ENCODE data around the gene CCDC150. TPM values are rescaled to one million over a fixed set of nuclear protein-coding genes. Genes with fewer than 3 reads are reported as not detected.
A peak's percentile ranks its signal among the peaks of the same experiment; 100 is the strongest.

The CCDC150 gene
- total and polyA plus RNA-seq, 4 donors = 0.78 to 6.3 (median 5.1) TPM

DNA sequence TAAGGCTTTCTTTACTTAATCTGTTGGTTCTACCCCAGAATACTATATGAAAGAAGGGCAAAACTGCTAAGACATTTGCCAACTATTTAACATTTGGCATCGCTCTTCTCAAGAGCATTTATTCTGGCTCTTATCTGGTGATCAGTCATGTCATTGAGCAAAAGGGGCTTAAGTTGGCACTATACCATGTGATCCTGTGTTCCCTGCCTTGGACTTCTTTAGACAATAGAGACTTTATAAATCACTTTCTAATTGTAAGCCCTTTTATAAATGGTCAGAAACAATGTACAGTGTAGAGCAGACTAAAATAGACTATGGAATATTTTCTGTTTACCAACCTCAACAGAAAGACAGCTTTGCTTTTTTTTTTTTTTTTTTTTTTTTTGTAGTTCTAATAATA is 107.9 kb downstream of the CCDC150 start:
- WGBS = 94% methylated on average over 1 of the region's 1 CpG
- peaks cover 0 to 2% (median 0%) of the 10 kb centered on the region in 4 donors for H3K36me3 ChIP-seq (ENCODE audit: control insufficient read depth in 4 of 4, insufficient read depth in 3 of 4, low read depth in 1 of 4, low read length in 3 of 4)

DNA sequence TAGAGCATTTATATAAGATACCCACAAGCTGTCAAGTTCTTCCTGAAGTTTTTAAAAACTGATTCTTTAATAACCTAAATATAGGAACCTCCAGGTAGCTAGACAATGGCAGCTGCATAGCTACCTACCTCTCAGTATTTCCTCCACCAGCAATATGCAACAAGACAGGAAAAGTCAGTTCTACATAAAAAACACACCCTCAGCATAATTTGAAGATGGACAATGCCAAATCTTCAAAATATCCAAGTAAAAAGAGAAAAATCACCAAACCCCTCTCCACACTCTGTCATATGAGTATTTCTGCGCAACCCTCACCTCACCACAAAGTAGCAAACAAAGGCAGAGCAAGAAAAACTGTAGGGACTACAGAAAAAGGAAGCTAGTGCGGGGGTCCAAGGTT is 108.6 kb downstream of the CCDC150 start:
- Histone ChIP-seq H3K9me3 (ENCODE audit: control insufficient read depth in 4 of 4, low read length in 3 of 4) (no peaks in the 10 kb centered on the region), H3K27me3 (ENCODE audit: control insufficient read depth in 4 of 4, insufficient read depth in 4 of 4, low read length in 3 of 4) (no peaks in the 10 kb centered on the region), H3K9ac (ENCODE audit: low read depth in 1 of 2, low read length in 2 of 2) (no peak overlapping the region), H3K27ac (ENCODE audit: low read depth in 1 of 2, low read length in 2 of 2) (peak overlapping the region; percentile 56 to 92), H3K36me3 (ENCODE audit: control insufficient read depth in 4 of 4, insufficient read depth in 3 of 4, low read depth in 1 of 4, low read length in 3 of 4) (peaks cover 0 to under 1% (median 0%) of the 10 kb centered on the region in 4 donors), H3K4me1 (ENCODE audit: control insufficient read depth in 4 of 4, insufficient read depth in 4 of 4, low read length in 3 of 4) (peaks cover 0 to 20% (median 5%) of the 10 kb centered on the region in 4 donors), H3K4me3 (ENCODE audit: low read depth in 1 of 3, low read length in 3 of 3) (no peak overlapping the region)
- 90% methylated on average over 2 of the region's 2 CpGs for WGBS
- no peak for TF ChIP-seq HNF4A (conservative IDR thresholded peaks at IDR 0.05)
- TF ChIP-seq FOXA1 (IDR thresholded peaks at IDR 0.05) = no peak
- no peak for TF ChIP-seq SP1 (IDR thresholded peaks at IDR 0.05)
- no peak for TF ChIP-seq EGR1 (IDR thresholded peaks at IDR 0.05; ENCODE audit: low read depth in 2 of 2)
- no peak for DNase-seq (ENCODE audit: low spot score)

More for the DNA sequence above, 107.9 kb downstream of the CCDC150 start:
- Histone ChIP-seq H3K27ac (ENCODE audit: low read depth in 1 of 2, low read length in 2 of 2) (no peak overlapping the region), H3K9ac (ENCODE audit: low read depth in 1 of 2, low read length in 2 of 2) (no peak overlapping the region), H3K4me1 (ENCODE audit: control insufficient read depth in 4 of 4, insufficient read depth in 4 of 4, low read length in 3 of 4) (peaks cover 0 to 20% (median 5%) of the 10 kb centered on the region in 4 donors), H3K27me3 (ENCODE audit: control insufficient read depth in 4 of 4, insufficient read depth in 4 of 4, low read length in 3 of 4) (no peaks in the 10 kb centered on the region), H3K4me3 (ENCODE audit: low read depth in 1 of 3, low read length in 3 of 3) (no peak overlapping the region), H3K9me3 (ENCODE audit: control insufficient read depth in 4 of 4, low read length in 3 of 4) (no peaks in the 10 kb centered on the region)
- DNase-seq (ENCODE audit: low spot score) = no peak
- TF ChIP-seq FOXA2 (IDR thresholded peaks at IDR 0.05) (no peak), FOXA1 (IDR thresholded peaks at IDR 0.05) (no peak), TAF1 (conservative IDR thresholded peaks at IDR 0.05) (no peak), JUND (IDR thresholded peaks at IDR 0.05) (no peak)
- TF ChIP-seq, protein P1, sequence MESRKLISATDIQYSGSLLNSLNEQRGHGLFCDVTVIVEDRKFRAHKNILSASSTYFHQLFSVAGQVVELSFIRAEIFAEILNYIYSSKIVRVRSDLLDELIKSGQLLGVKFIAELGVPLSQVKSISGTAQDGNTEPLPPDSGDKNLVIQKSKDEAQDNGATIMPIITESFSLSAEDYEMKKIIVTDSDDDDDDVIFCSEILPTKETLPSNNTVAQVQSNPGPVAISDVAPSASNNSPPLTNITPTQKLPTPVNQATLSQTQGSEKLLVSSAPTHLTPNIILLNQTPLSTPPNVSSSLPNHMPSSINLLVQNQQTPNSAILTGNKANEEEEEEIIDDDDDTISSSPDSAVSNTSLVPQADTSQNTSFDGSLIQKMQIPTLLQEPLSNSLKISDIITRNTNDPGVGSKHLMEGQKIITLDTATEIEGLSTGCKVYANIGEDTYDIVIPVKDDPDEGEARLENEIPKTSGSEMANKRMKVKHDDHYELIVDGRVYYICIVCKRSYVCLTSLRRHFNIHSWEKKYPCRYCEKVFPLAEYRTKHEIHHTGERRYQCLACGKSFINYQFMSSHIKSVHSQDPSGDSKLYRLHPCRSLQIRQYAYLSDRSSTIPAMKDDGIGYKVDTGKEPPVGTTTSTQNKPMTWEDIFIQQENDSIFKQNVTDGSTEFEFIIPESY (IDR thresholded peaks at IDR 0.05) = no peak
- TF ChIP-seq, protein P2, sequence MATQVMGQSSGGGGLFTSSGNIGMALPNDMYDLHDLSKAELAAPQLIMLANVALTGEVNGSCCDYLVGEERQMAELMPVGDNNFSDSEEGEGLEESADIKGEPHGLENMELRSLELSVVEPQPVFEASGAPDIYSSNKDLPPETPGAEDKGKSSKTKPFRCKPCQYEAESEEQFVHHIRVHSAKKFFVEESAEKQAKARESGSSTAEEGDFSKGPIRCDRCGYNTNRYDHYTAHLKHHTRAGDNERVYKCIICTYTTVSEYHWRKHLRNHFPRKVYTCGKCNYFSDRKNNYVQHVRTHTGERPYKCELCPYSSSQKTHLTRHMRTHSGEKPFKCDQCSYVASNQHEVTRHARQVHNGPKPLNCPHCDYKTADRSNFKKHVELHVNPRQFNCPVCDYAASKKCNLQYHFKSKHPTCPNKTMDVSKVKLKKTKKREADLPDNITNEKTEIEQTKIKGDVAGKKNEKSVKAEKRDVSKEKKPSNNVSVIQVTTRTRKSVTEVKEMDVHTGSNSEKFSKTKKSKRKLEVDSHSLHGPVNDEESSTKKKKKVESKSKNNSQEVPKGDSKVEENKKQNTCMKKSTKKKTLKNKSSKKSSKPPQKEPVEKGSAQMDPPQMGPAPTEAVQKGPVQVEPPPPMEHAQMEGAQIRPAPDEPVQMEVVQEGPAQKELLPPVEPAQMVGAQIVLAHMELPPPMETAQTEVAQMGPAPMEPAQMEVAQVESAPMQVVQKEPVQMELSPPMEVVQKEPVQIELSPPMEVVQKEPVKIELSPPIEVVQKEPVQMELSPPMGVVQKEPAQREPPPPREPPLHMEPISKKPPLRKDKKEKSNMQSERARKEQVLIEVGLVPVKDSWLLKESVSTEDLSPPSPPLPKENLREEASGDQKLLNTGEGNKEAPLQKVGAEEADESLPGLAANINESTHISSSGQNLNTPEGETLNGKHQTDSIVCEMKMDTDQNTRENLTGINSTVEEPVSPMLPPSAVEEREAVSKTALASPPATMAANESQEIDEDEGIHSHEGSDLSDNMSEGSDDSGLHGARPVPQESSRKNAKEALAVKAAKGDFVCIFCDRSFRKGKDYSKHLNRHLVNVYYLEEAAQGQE (IDR thresholded peaks at IDR 0.05) = no peak
- TF ChIP-seq, protein P3, sequence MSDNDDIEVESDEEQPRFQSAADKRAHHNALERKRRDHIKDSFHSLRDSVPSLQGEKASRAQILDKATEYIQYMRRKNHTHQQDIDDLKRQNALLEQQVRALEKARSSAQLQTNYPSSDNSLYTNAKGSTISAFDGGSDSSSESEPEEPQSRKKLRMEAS (IDR thresholded peaks at IDR 0.05) = no peak

DNA sequence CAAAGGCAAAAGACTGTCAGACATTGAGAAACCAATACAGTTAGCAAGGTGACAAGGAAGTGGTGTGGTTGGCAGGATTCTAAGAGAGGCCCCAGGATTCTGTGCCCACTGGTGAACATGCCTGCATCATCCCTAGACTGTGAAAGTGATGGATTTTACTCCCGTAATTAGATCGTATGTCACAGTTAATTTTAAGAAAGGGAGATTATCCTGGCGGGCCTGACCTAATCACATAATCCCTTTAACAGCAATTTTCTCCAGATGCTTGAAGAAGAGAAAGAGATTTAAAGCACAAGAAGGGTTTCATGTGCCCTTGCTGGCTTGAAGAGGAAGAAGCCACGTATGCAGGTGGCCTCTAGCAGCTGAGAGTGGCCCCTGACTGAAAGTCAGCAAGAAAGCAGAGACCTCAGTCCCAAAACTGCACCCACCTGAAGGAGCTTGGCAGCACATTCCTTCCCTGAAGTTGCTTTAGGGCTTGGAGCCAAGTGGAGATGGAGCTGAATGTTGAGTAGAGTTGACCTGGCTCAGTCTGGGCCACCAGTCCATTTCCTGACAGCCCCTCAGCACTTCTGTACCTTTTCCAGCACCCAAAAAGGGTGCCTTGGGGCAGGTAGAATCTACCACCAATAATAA is 110.9 kb downstream of the CCDC150 start:
- Histone ChIP-seq H3K9me3 (ENCODE audit: control insufficient read depth in 4 of 4, low read length in 3 of 4) (no peaks in the 10 kb centered on the region), H3K27ac (ENCODE audit: low read depth in 1 of 2, low read length in 2 of 2) (no peak overlapping the region), H3K4me3 (ENCODE audit: low read depth in 1 of 3, low read length in 3 of 3) (no peak overlapping the region), H3K4me1 (ENCODE audit: control insufficient read depth in 4 of 4, insufficient read depth in 4 of 4, low read length in 3 of 4) (peaks cover 0 to 20% (median 5%) of the 10 kb centered on the region in 4 donors), H3K36me3 (ENCODE audit: control insufficient read depth in 4 of 4, insufficient read depth in 3 of 4, low read depth in 1 of 4, low read length in 3 of 4) (no peaks in the 10 kb centered on the region), H3K27me3 (ENCODE audit: control insufficient read depth in 4 of 4, insufficient read depth in 4 of 4, low read length in 3 of 4) (no peaks in the 10 kb centered on the region), H3K9ac (ENCODE audit: low read depth in 1 of 2, low read length in 2 of 2) (no peak overlapping the region)
- no peak for DNase-seq (ENCODE audit: low spot score)
- TF ChIP-seq, protein P1 (IDR thresholded peaks at IDR 0.05) = no peak
- TF ChIP-seq, protein P4, sequence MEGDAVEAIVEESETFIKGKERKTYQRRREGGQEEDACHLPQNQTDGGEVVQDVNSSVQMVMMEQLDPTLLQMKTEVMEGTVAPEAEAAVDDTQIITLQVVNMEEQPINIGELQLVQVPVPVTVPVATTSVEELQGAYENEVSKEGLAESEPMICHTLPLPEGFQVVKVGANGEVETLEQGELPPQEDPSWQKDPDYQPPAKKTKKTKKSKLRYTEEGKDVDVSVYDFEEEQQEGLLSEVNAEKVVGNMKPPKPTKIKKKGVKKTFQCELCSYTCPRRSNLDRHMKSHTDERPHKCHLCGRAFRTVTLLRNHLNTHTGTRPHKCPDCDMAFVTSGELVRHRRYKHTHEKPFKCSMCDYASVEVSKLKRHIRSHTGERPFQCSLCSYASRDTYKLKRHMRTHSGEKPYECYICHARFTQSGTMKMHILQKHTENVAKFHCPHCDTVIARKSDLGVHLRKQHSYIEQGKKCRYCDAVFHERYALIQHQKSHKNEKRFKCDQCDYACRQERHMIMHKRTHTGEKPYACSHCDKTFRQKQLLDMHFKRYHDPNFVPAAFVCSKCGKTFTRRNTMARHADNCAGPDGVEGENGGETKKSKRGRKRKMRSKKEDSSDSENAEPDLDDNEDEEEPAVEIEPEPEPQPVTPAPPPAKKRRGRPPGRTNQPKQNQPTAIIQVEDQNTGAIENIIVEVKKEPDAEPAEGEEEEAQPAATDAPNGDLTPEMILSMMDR (IDR thresholded peaks at IDR 0.05; ENCODE audit: low read depth, low read length, missing input control) = no peak
- TF ChIP-seq RAD21 (IDR thresholded peaks at IDR 0.05) (no peak), RXRA (IDR thresholded peaks at IDR 0.05) (no peak), EGR1 (IDR thresholded peaks at IDR 0.05; ENCODE audit: low read depth in 2 of 2) (no peak), JUND (IDR thresholded peaks at IDR 0.05) (no peak), HNF4A (conservative IDR thresholded peaks at IDR 0.05) (no peak)
- TF ChIP-seq, protein P3 (IDR thresholded peaks at IDR 0.05) = no peak
- TF ChIP-seq, protein P5, sequence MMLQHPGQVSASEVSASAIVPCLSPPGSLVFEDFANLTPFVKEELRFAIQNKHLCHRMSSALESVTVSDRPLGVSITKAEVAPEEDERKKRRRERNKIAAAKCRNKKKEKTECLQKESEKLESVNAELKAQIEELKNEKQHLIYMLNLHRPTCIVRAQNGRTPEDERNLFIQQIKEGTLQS (IDR thresholded peaks at IDR 0.05) = no peak
- WGBS = 96% methylated on average over 4 of the region's 4 CpGs
